H1 (cell line): ENCODE measurements around the gene TRAPPC3. TPM values are rescaled to one million over a fixed set of nuclear protein-coding genes. Genes with fewer than 3 reads are reported as not detected.

Experiments used
- CTCF ChIA-PET: fragments of 300-600 bp; sonication (Branson Sonifier 250); formaldehyde crosslinking; loops from one replicate; lab custom pipeline; 2021; ENCODE audit not compliant: partially characterized antibody; lab: Charles Lee
- POLR2A ChIA-PET: fragments of 300-600 bp; sonication (Branson Sonifier 250); formaldehyde crosslinking; loops from one replicate; lab custom pipeline; 2021; ENCODE audit warnings: inconsistent platforms; ENCODE audit not compliant: partially characterized antibody; lab: Charles Lee
- DNase-seq, 2 experiments: peaks; one replicate each; pipeline versions ENCODE4 v3.0.0 to v3.0.0-alpha.2; 2010 to 2022; ENCODE audit warnings: low spot score in 2 of 2, low read depth in 1 of 2, mixed read lengths in 1 of 2
- FAIRE-seq: peaks from 2 replicates; lab custom pipeline; 2011; peaks lifted over from hg19 to GRCh38; lab: Jason Lieb, UNC
- H2AFZ ChIP-seq: 2 replicates; pipeline ENCODE4 v1.8.1; 2012; ENCODE audit warnings: low read length, inconsistent platforms
- H2AK5ac ChIP-seq: 2 replicates; pipeline ENCODE4 v1.6.1; 2013; ENCODE audit warnings: low read depth, low read length
- H2BK120ac ChIP-seq: replicated peaks from 2 replicates; pipeline ENCODE3; 2013; ENCODE audit warnings: low read depth, low read length, inconsistent platforms
- H2BK12ac ChIP-seq: 2 replicates; pipeline ENCODE4 v1.6.1; 2013; ENCODE audit warnings: low read depth, low read length
- H2BK15ac ChIP-seq: 2 replicates; pipeline ENCODE4 v1.6.1; 2013; ENCODE audit warnings: low read length
- H2BK20ac ChIP-seq: 2 replicates; pipeline ENCODE4 v1.6.1; 2013; ENCODE audit warnings: low read length
- H2BK5ac ChIP-seq: 2 replicates; pipeline ENCODE4 v1.6.1; 2013; ENCODE audit warnings: low read depth, low read length
- H3K14ac ChIP-seq: 2 replicates; pipeline ENCODE4 v1.6.1; 2013; ENCODE audit warnings: inconsistent platforms; ENCODE audit not compliant: insufficient read length
- H3K18ac ChIP-seq: 2 replicates; pipeline ENCODE4 v1.6.1; 2013; ENCODE audit warnings: low read length; ENCODE audit errors: extremely low read depth
- H3K23ac ChIP-seq: 2 replicates; pipeline ENCODE4 v1.6.1; 2013; ENCODE audit warnings: inconsistent platforms; ENCODE audit not compliant: insufficient read length
- H3K23me2 ChIP-seq: 2 replicates; pipeline ENCODE4 v1.6.1; 2013; ENCODE audit warnings: low read depth, low read length
- H3K27ac ChIP-seq: 2 replicates; pipeline ENCODE4 v1.6.1; 2011; ENCODE audit warnings: low read depth, low read length, inconsistent platforms
- H3K27me3 ChIP-seq, 4 experiments: replicated peaks in 1 of 4; 1 replicate in 1 of 4; 2 replicates in 3 of 4; pipeline versions ENCODE4 v1.6.1 to v1.8.1; 2011 to 2013; ENCODE audit warnings: low read length in 3 of 4, mild to moderate bottlenecking in 3 of 4, inconsistent platforms in 2 of 4, mixed read lengths in 2 of 4, moderate library complexity in 1 of 4; ENCODE audit not compliant: control insufficient read depth in 3 of 4, insufficient read depth in 3 of 4; ENCODE audit errors: extremely low read depth in 1 of 4
- H3K36me3 ChIP-seq, 4 experiments: 2 replicates each; pipeline versions ENCODE4 v1.6.1 to v1.8.1; 2011 to 2013; ENCODE audit warnings: mild to moderate bottlenecking in 4 of 4, low read length in 3 of 4, moderate library complexity in 2 of 4, control low read depth in 1 of 4, inconsistent platforms in 1 of 4; ENCODE audit not compliant: insufficient read depth in 4 of 4, control insufficient read depth in 2 of 4
- H3K4ac ChIP-seq: replicated peaks from 2 replicates; pipeline ENCODE3; 2013; ENCODE audit warnings: low read length, low read depth, mixed read lengths, inconsistent platforms; ENCODE audit not compliant: insufficient read length
- H3K4me1 ChIP-seq, 4 experiments: replicated peaks in 1 of 4; 1 replicate in 1 of 4; 2 replicates in 3 of 4; pipeline versions ENCODE4 v1.6.1 to v1.8.1; 2011 to 2013; ENCODE audit warnings: low read length in 3 of 4, inconsistent platforms in 2 of 4, mixed read lengths in 1 of 4; ENCODE audit not compliant: insufficient read depth in 4 of 4, control insufficient read depth in 3 of 4
- H3K4me2 ChIP-seq, 2 experiments: 2 replicates each; pipeline versions ENCODE4 v1.6.1 to v1.8.1; 2011 to 2013; ENCODE audit warnings: low read depth in 2 of 2, low read length in 2 of 2, control low read depth in 1 of 2, inconsistent platforms in 1 of 2, mild to moderate bottlenecking in 1 of 2; ENCODE audit not compliant: insufficient read depth in 1 of 2
- H3K4me3 ChIP-seq, 4 experiments: fragments of 200-600, 300-600 bp in 1 of 4; sonication (generic), shearing (Covaris generic), sonication (Bioruptor Twin) in 1 of 4; 2 replicates each; pipeline versions ENCODE4 v1.5.1 to v1.8.1; 2011 to 2016; ENCODE audit warnings: low read length in 4 of 4, low read depth in 3 of 4, control low read depth in 2 of 4, inconsistent platforms in 2 of 4, mild to moderate bottlenecking in 2 of 4, mixed read lengths in 1 of 4, moderate library complexity in 1 of 4; ENCODE audit not compliant: insufficient read depth in 2 of 4; ENCODE audit errors: extremely low read depth in 1 of 4
- H3K56ac ChIP-seq: replicated peaks from 2 replicates; pipeline ENCODE3; 2013; ENCODE audit warnings: low read depth, mild to moderate bottlenecking, mixed read lengths, low read length, inconsistent platforms; ENCODE audit not compliant: insufficient read length
- H3K79me1 ChIP-seq: 2 replicates; pipeline ENCODE4 v1.6.1; 2013; ENCODE audit warnings: low read depth, low read length, control low read depth
- H3K79me2 ChIP-seq, 2 experiments: 2 replicates each; pipeline versions ENCODE4 v1.6.1 to v1.8.1; 2012 to 2013; ENCODE audit warnings: low read length in 2 of 2, mild to moderate bottlenecking in 2 of 2, inconsistent platforms in 1 of 2; ENCODE audit not compliant: insufficient read depth in 2 of 2, control insufficient read depth in 1 of 2
- H3K9ac ChIP-seq, 4 experiments: replicated peaks in 1 of 4; 1 replicate in 1 of 4; 2 replicates in 3 of 4; pipeline versions ENCODE4 v1.6.1 to v1.8.1; 2011 to 2013; ENCODE audit warnings: low read depth in 3 of 4, low read length in 3 of 4, control low read depth in 2 of 4, mild to moderate bottlenecking in 2 of 4, moderate library complexity in 2 of 4, inconsistent platforms in 1 of 4; ENCODE audit errors: extremely low read depth in 1 of 4
- H3K9me3 ChIP-seq, 2 experiments: 2 replicates each; pipeline versions ENCODE4 v1.6.1 to v1.8.1; 2012 to 2013; ENCODE audit warnings: mild to moderate bottlenecking in 2 of 2, moderate library complexity in 2 of 2, control low read depth in 1 of 2, inconsistent platforms in 1 of 2, low read depth in 1 of 2, low read length in 1 of 2, mixed read lengths in 1 of 2; ENCODE audit not compliant: insufficient read depth in 2 of 2
- H4K20me1 ChIP-seq, 2 experiments: replicated peaks in 1 of 2; 2 replicates each; pipeline versions ENCODE3 to v1.8.1; 2011 to 2013; ENCODE audit warnings: inconsistent platforms in 2 of 2, low read length in 2 of 2, mild to moderate bottlenecking in 1 of 2; ENCODE audit not compliant: insufficient read depth in 2 of 2, control insufficient read depth in 1 of 2
- H4K5ac ChIP-seq: 2 replicates; pipeline ENCODE4 v1.6.1; 2013; ENCODE audit warnings: low read length, low read depth, mixed read lengths, inconsistent platforms; ENCODE audit not compliant: insufficient read length
- H4K8ac ChIP-seq: 2 replicates; pipeline ENCODE4 v1.8.0; 2013; ENCODE audit warnings: mild to moderate bottlenecking, moderate library complexity, low read length, inconsistent platforms; ENCODE audit not compliant: insufficient read depth; ENCODE audit errors: extremely low read depth
- H4K91ac ChIP-seq: replicated peaks from 2 replicates; pipeline ENCODE3; 2013; ENCODE audit warnings: low read length, mixed read lengths, inconsistent platforms; ENCODE audit not compliant: insufficient read length
- CTCF ChIP-seq, 3 experiments: IDR thresholded peaks; 1 replicate in 2 of 3; 2 replicates in 1 of 3; pipeline versions ENCODE4 v1.5.1 to v1.6.1; 2011; ENCODE audit warnings: low read length in 3 of 3, mild to moderate bottlenecking in 3 of 3, inconsistent platforms in 2 of 3, low read depth in 1 of 3, moderate library complexity in 1 of 3; ENCODE audit not compliant: insufficient read depth in 1 of 3; ENCODE audit errors: control extremely low read depth in 1 of 3
- HDAC6 ChIP-seq: IDR thresholded peaks from one replicate; pipeline ENCODE4 v1.7.1; 2012; ENCODE audit warnings: low read depth, mild to moderate bottlenecking, inconsistent platforms, low read length, moderate library complexity
- KDM1A ChIP-seq: fragments of 200-600, 300-600 bp; sonication (generic); IDR thresholded peaks from 2 replicates; pipeline ENCODE4 v1.7.1; 2016; ENCODE audit warnings: mild to moderate bottlenecking, low read length, borderline replicate concordance
- NANOG ChIP-seq: IDR thresholded peaks from 2 replicates; pipeline ENCODE4 v1.6.1; 2011; ENCODE audit warnings: low read length, low read depth, mild to moderate bottlenecking, inconsistent platforms; ENCODE audit not compliant: insufficient read depth, poor library complexity, severe bottlenecking
- SIN3A ChIP-seq, 2 experiments: IDR thresholded peaks in 1 of 2; conservative IDR thresholded peaks in 1 of 2; 2 replicates each; pipeline ENCODE4 v1.6.1; 2011 to 2012; ENCODE audit warnings: low read length in 2 of 2, improper control_type of control experiment in 1 of 2, low read depth in 1 of 2, mild to moderate bottlenecking in 1 of 2
- SP4 ChIP-seq: IDR thresholded peaks from 2 replicates; pipeline ENCODE4 v1.6.1; 2012; ENCODE audit warnings: low read length, inconsistent platforms
- TAF1 ChIP-seq: IDR thresholded peaks from 2 replicates; pipeline ENCODE4 v1.6.1; 2011; ENCODE audit warnings: mild to moderate bottlenecking, low read depth, low read length
- ZNF274 ChIP-seq: IDR thresholded peaks from 2 replicates; pipeline ENCODE4 v1.7.0; 2012; ENCODE audit warnings: low read length, borderline replicate concordance; ENCODE audit errors: extremely low read depth
- WGBS, 2 experiments: shearing (Covaris generic) in 1 of 2; methylation state at CpG; one replicate each; pipeline versions ENCODE4 v1.1.6 to v1.1.7; 2013 to 2015; ENCODE audit warnings: low lambda C conversion rate in 2 of 2, mixed read lengths in 2 of 2, inconsistent platforms in 1 of 2, low coverage in 1 of 2, missing lambda C conversion rate in 1 of 2; ENCODE audit not compliant: insufficient replicate concordance in 2 of 2, insufficient coverage in 1 of 2, insufficient read length in 1 of 2; ENCODE audit errors: extremely low coverage in 1 of 2, missing lambda C conversion rate in 1 of 2; 5-methylcytosine and 5-hydroxymethylcytosine counted together
- polyA plus RNA-seq, 7 experiments: library from polyadenylated mRNA; depleted of rRNA in 3 of 7; stranded (reverse) in 5 of 7; unstranded in 2 of 7; fragments of >200 nt in 5 of 7; fragments of 200-250 nt in 2 of 7; gene quantifications; 1 replicate in 5 of 7; 2 replicates in 1 of 7; 4 replicates in 1 of 7; pipeline versions ENCODE4 v1.2.1 to v1.2.3, GENCODE V29; 2011 to 2013; ENCODE audit warnings: missing spikeins in 2 of 7, mixed read lengths in 2 of 7
- total RNA-seq: library from RNA; stranded (reverse); fragmentation: NEBNext Ultra II Directional; extraction: Animal tissue kit (Norgen Biotek cat#: 25700); gene quantifications from 2 replicates; pipeline ENCODE4 v1.2.1, GENCODE V29; 2021

The TRAPPC3 gene
- total and polyA plus RNA-seq, 2 of the 8 experiments (the other 6 are each of a cell fraction or from before 2014, with no cell fraction given): 47.8 to 51.0 TPM

- Histone ChIP-seq H3K4ac (no peak overlapping the region), H3K4me3 (no peak overlapping the region), H4K5ac (no peak overlapping the region), H2BK120ac (no peak overlapping the region), H3K27ac (no peak overlapping the region), H3K18ac (no peak overlapping the region), H4K20me1 (peaks cover 0 to 5% of the 10 kb centered on the region in 2 experiments), H2BK5ac (no peak overlapping the region), H3K79me1 (no peaks in the 10 kb centered on the region), H3K56ac (no peak overlapping the region), H3K14ac (no peak overlapping the region), H3K4me1 (peaks cover 0 to 11% (median 5%) of the 10 kb centered on the region in 4 experiments; a peak in 5 of 7 replicates), H3K23me2 (peaks cover 16% of the 10 kb centered on the region; the same call in 1 of the 2 replicates), H3K79me2 (no peaks in the 10 kb centered on the region), H2AFZ (no peak overlapping the region), H4K91ac (no peak overlapping the region), H3K9ac (no peak overlapping the region), H2BK12ac (no peak overlapping the region), H3K23ac (no peak overlapping the region), H3K9me3 (no peaks in the 10 kb centered on the region), H3K4me2 (no peak overlapping the region), H2AK5ac (no peak overlapping the region), H2BK20ac (no peak overlapping the region), H2BK15ac (no peak overlapping the region), H4K8ac (no peak overlapping the region), H3K27me3 (peaks cover 16 to 34% (median 28%) of the 10 kb centered on the region in 4 experiments), H3K36me3 (no peaks in the 10 kb centered on the region)
- POLR2A ChIA-PET: interaction anchor here (1.0 to 1.7 kb wide), 5 partner anchors 9 to 152 kb away, joined by 3 to 5 read pairs (median 3); partner anchors contain the start of genes THRAP3 and TRAPPC3
- DNase-seq: no peak
- TF ChIP-seq KDM1A: no peak
- no peak for TF ChIP-seq SIN3A (conservative IDR thresholded peaks at IDR 0.05 in 1 of 2, IDR thresholded peaks at IDR 0.05 in 1 of 2; ENCODE audit: low read depth in 1 of 2, low read length in 2 of 2)
- no peak for TF ChIP-seq ZNF274
- no peak for TF ChIP-seq TAF1
- no peak for TF ChIP-seq HDAC6
- TF ChIP-seq CTCF (IDR thresholded peaks at IDR 0.05; ENCODE audit: control extremely low read depth in 1 of 3, insufficient read depth in 1 of 3, low read depth in 1 of 3, low read length in 3 of 3): no peak
- no peak for TF ChIP-seq SP4
- no peak for TF ChIP-seq NANOG
- CTCF ChIA-PET: interaction anchor here (0.7 to 20.9 kb wide), 10 partner anchors 10 to 171 kb away, joined by 3 to 738 read pairs (median 4); partner anchors contain the start of genes ADPRS and TRAPPC3
- WGBS, 2 experiments: 89% methylated on average over 11 of the region's 11 CpGs; no CpG with 5 or more reads in 1 of the 2 experiments
- FAIRE-seq: no peak
These were observed 21.0 kb downstream of the TRAPPC3 start for GRCh38 chr1:36128126-36128904.
